NAMALWA (cell line): Measurements from ENCODE around the gene DUS3L.
"Not testable (repeated sequence)": the region's sequence is repeated elsewhere in the genome, so short reads cannot be mapped to it uniquely, and the experiment has no call there.

Experiments used
- DNase-seq: peaks from one replicate; pipeline ENCODE4 v3.0.0-alpha.2; 2015; ENCODE audit warnings: low spot score

DUS3L gene

GRCh38 chr19:5774921-5775320 lies 16.0 kb downstream of the DUS3L start:
- no peak for DNase-seq

GRCh38 chr19:5773276-5773675 lies 17.7 kb downstream of the DUS3L start:
- no peak for DNase-seq

- no peak for DNase-seq
These were observed 18.5 kb downstream of the DUS3L start for GRCh38 chr19:5772416-5772815.

GRCh38 chr19:5767949-5768348 lies 23.0 kb downstream of the DUS3L start:
- DNase-seq, result no peak

GRCh38 chr19:5765220-5765619 lies 25.7 kb downstream of the DUS3L start:
- DNase-seq, result no peak

GRCh38 chr19:5762608-5763217 lies 28.2 kb downstream of the DUS3L start:
- no peak for DNase-seq

- no peak for DNase-seq
These were observed 37.2 kb downstream of the DUS3L start for GRCh38 chr19:5753743-5754142.

GRCh38 chr19:5751709-5752108 lies 39.3 kb downstream of the DUS3L start:
- DNase-seq, result no peak

- DNase-seq, result no peak
These were observed 41.5 kb downstream of the DUS3L start for GRCh38 chr19:5749505-5749904.

- not testable (repeated sequence) for DNase-seq
These were observed 42.0 kb downstream of the DUS3L start for GRCh38 chr19:5748920-5749319.

GRCh38 chr19:5744999-5745398 lies 46.0 kb downstream of the DUS3L start:
- DNase-seq, result not testable (repeated sequence)

- no peak for DNase-seq
These were observed 47.3 kb downstream of the DUS3L start for GRCh38 chr19:5743630-5744029.

GRCh38 chr19:5742051-5742450 lies 48.9 kb downstream of the DUS3L start:
- no peak for DNase-seq

- DNase-seq, result no peak
These were observed 52.5 kb downstream of the DUS3L start for GRCh38 chr19:5738423-5738822.
